ENCODE measurements around the gene ZNF239.
"Not testable (repeated sequence)": the region's sequence is repeated elsewhere in the genome, so short reads cannot be mapped to it uniquely, and the experiment has no call there.

Gene ZNF239

GRCh38 chr10:43574001-43574892, at the start of gene ZNF239:
ZNF239 (minus strand) TSS chr10:43574616; CDS start chr10:43558079, 16,537 bp downstream.
- in situ Hi-C loops (cut with MboI; ENCODE audit: low sequenced_read_pairs), result no loop called here
- no peak for DNase-seq (ENCODE audit: low spot score in 2 of 2)
- H3K4me3 ChIP-seq, result no peak within 1 kb of the TSS
- H3K9me3 ChIP-seq, result no peaks in the 10 kb centered on the region
- H3K4me1 ChIP-seq, result no peaks in the 10 kb centered on the region
- H3K36me3 ChIP-seq (replicated peaks), result no peaks in the 10 kb centered on the region
- no peaks in the 10 kb centered on the region for H3K27me3 ChIP-seq (ENCODE audit: low read depth)

- H3K27me3 ChIP-seq (ENCODE audit: low read depth), result no peaks in the 10 kb centered on the region
- H3K36me3 ChIP-seq (replicated peaks), result no peaks in the 10 kb centered on the region
- no peak overlapping the region for H3K4me3 ChIP-seq
- H3K4me1 ChIP-seq, result no peaks in the 10 kb centered on the region
- no peaks in the 10 kb centered on the region; the same call in 1 of the 2 replicates for H3K9me3 ChIP-seq
- no peak for DNase-seq (ENCODE audit: low spot score in 2 of 2)
- in situ Hi-C loops (cut with MboI; ENCODE audit: low sequenced_read_pairs), result no loop called here
These were observed 48.9 kb upstream of the ZNF239 start for GRCh38 chr10:43623351-43623750.

DNA sequence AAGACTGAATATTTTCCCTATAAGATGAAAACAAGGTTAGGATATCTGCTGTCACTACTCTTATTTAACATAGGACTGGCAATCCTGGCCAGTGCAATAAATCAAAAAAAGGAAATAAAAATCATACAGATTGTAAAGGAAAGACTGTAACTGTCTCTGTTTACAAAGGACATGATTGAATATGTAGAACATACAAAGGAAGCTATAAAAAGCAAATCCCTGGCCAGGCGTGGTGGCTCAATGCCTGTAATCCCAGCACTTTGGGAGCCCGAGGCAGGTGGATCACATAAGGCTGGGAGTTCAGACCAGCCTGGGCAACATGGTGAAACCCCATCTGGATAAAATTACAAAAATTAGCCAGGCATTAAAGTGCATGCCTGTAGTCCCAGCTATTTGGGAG, 47.6 kb upstream of the ZNF239 start:
- H3K36me3 ChIP-seq (replicated peaks), result no peaks in the 10 kb centered on the region
- H3K9me3 ChIP-seq, result no peaks in the 10 kb centered on the region; the same call in 1 of the 2 replicates
- in situ Hi-C loops (cut with MboI; ENCODE audit: low sequenced_read_pairs), result no loop called here
- no peaks in the 10 kb centered on the region for H3K4me1 ChIP-seq
- H3K27me3 ChIP-seq (ENCODE audit: low read depth), result no peaks in the 10 kb centered on the region
- no peak overlapping the region for H3K4me3 ChIP-seq
- DNase-seq (ENCODE audit: low spot score in 2 of 2), result no peak

DNA sequence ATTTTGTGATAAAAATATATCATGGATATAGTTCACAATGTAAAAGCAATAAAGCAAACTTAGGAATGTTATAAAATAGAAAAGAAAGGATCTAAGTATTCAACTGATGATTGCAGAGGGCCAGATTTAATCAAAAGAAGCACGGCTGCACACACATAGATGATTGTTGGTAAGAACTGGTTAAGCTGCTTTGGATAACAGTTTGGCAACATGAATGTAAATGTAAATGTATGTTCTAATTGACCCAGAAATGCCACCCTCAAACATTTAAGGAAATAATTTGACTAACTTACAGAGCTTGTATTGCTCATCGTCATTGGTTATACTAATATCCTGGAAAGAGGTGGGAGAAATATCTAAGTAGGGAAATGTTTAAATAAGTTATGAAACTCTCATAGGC, 45.0 kb upstream of the ZNF239 start:
- Histone ChIP-seq H3K4me3 (no peak overlapping the region), H3K27me3 (ENCODE audit: low read depth) (no peaks in the 10 kb centered on the region), H3K4me1 (no peaks in the 10 kb centered on the region), H3K36me3 (replicated peaks) (peaks cover 14% of the 10 kb centered on the region), H3K9me3 (peaks cover 6% of the 10 kb centered on the region)
- no peak for DNase-seq (ENCODE audit: low spot score in 2 of 2)
- in situ Hi-C loops (cut with MboI; ENCODE audit: low sequenced_read_pairs), result no loop called here

GRCh38 chr10:43616697-43617370, 42.4 kb upstream of the ZNF239 start:
- Histone ChIP-seq H3K4me3 (no peak overlapping the region), H3K4me1 (no peaks in the 10 kb centered on the region), H3K27me3 (ENCODE audit: low read depth) (no peaks in the 10 kb centered on the region), H3K36me3 (replicated peaks) (peaks cover 20% of the 10 kb centered on the region), H3K9me3 (peaks cover 8% of the 10 kb centered on the region; the same call in 1 of the 2 replicates)
- in situ Hi-C loops (cut with MboI; ENCODE audit: low sequenced_read_pairs), result no loop called here
- no peak for DNase-seq (ENCODE audit: low spot score in 2 of 2)

- Histone ChIP-seq H3K9me3 (peaks cover 8% of the 10 kb centered on the region; the same call in 1 of the 2 replicates), H3K36me3 (replicated peaks) (peaks cover 10% of the 10 kb centered on the region), H3K27me3 (ENCODE audit: low read depth) (no peaks in the 10 kb centered on the region), H3K4me3 (no peak overlapping the region), H3K4me1 (peaks cover 4% of the 10 kb centered on the region; the same call in 1 of the 2 replicates)
- no peak for DNase-seq (ENCODE audit: low spot score in 2 of 2)
- in situ Hi-C loops (cut with MboI; ENCODE audit: low sequenced_read_pairs), result no loop called here
These were observed 36.2 kb upstream of the ZNF239 start for GRCh38 chr10:43610636-43611035.

DNA sequence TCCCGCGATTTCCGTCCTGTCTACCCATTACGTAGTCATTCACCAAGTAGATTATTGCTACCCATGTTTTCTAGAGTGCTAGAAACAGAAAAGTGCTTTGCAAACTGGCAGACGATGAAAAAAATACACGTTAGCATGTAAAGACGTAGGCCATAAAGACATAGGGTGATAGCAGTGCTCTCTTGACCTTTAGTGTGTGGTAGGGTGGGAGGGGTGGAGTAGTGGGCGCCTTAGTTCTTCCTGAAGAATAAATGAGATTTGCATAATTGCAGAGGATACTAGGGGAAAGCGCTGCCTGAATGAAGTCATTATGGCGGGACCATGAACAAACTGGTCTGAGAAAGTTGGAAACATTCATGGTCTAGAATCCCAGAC, 32.8 kb upstream of the ZNF239 start:
- no peaks in the 10 kb centered on the region for H3K27me3 ChIP-seq (ENCODE audit: low read depth)
- H3K36me3 ChIP-seq (replicated peaks), result no peaks in the 10 kb centered on the region
- in situ Hi-C loops (cut with MboI; ENCODE audit: low sequenced_read_pairs), result no loop called here
- H3K4me1 ChIP-seq, result peaks cover 4% of the 10 kb centered on the region; the same call in 1 of the 2 replicates
- H3K9me3 ChIP-seq, result no peaks in the 10 kb centered on the region
- peak; percentile 20 to 21 for DNase-seq (ENCODE audit: low spot score in 2 of 2)
- H3K4me3 ChIP-seq, result peak overlapping the region; percentile 50

DNA sequence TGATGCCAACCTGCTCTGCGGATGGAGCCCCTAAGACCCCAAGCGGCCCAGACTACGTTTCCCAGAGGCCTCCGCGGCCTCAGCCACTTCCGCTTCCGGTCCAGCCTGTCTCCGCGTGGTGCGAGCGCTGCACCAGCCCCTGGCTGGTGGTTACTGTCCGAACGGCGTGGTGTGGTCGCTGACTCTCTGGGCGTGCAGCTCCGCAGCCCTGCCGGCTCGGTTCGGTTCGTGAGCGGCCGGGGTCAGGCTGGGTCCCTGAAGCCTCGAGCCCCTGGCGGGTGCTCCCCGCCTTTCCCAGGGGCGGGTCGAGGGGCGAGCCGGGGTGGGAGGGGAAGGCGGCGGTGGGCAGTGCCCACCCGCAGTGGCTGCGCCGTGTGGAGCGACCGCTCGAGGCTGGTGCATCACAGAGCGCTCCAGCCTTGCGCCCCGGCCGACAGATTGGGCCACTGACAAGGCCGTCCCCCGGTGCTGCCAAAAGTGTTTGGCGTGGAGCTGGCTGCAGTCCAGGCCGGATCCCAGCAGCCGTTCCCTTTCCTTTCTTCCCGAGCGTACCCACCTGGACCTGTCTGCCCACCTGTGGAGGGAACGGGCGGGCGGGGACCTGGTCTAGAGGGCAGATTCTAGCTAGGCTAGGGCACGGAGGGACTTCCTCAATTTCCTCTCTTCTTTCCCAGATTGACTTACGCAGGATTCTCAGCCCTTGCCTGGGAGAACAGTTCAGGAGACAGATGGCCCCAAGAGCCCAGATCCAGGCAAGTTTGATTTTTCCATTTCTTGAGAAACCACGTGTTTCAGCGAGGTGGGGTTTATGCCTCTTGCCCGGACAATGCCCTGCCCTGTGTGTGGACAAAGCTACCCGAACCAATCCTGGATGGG, 32.1 kb upstream of the ZNF239 start, which contains the start of gene ZNF485:
Gene ZNF485 (plus strand): TSS at position 116 of the 876 bp plus-strand sequence. CDS start 613 bp downstream, at position 729.
- in situ Hi-C loops (cut with MboI; ENCODE audit: low sequenced_read_pairs), result no loop called here
- no peaks in the 10 kb centered on the region for H3K36me3 ChIP-seq (replicated peaks)
- H3K9me3 ChIP-seq, result no peaks in the 10 kb centered on the region
- peaks cover 4% of the 10 kb centered on the region; the same call in 1 of the 2 replicates for H3K4me1 ChIP-seq
- no peaks in the 10 kb centered on the region for H3K27me3 ChIP-seq (ENCODE audit: low read depth)
- H3K4me3 ChIP-seq, result peak within 1 kb of the TSS; percentile 50
- peak; percentile 63 to 81 for DNase-seq (ENCODE audit: low spot score in 2 of 2)

DNA sequence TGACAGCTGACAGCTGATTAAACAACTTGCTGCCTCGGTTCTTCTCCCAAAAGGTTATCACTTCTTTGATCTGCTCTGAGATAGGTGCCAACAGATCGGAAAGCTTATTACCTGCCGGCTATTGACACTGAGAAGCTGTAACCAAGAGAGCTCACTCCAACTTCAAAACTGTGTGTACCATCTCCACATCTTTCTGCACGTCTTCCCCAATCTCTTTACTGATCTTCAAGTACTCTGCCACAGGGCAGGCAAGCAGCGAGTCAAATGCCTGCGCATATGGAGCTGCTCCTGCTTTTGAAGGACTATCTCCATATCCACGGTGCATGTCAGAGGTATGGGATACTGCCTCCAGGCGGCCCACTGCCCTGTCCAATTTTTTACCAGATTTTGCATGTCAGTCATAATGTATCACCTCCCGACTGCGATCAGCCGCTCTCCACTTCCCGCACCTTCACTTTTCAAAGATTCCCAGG, 31.5 kb upstream of the ZNF239 start:
- in situ Hi-C loops (cut with MboI; ENCODE audit: low sequenced_read_pairs), result no loop called here
- Histone ChIP-seq H3K36me3 (replicated peaks) (no peaks in the 10 kb centered on the region), H3K4me1 (peaks cover 4% of the 10 kb centered on the region; the same call in 1 of the 2 replicates)

GRCh38 chr10:43601576-43601975, 27.2 kb upstream of the ZNF239 start:
- H3K36me3 ChIP-seq (replicated peaks); H3K4me3 ChIP-seq; DNase-seq (ENCODE audit: low spot score in 2 of 2); H3K9me3 ChIP-seq; in situ Hi-C loops (cut with MboI; ENCODE audit: low sequenced_read_pairs); H3K27me3 ChIP-seq (ENCODE audit: low read depth); H3K4me1 ChIP-seq: not testable (repeated sequence)

More for the DNA sequence above, 31.5 kb upstream of the ZNF239 start:
- peak overlapping the region; percentile 50 for H3K4me3 ChIP-seq
- no peaks in the 10 kb centered on the region for H3K27me3 ChIP-seq (ENCODE audit: low read depth)
- no peaks in the 10 kb centered on the region for H3K9me3 ChIP-seq
- DNase-seq (ENCODE audit: low spot score in 2 of 2), result no peak

GRCh38 chr10:43599333-43599732, 24.9 kb upstream of the ZNF239 start:
- no peak for DNase-seq (ENCODE audit: low spot score in 2 of 2)
- Histone ChIP-seq H3K4me3 (no peak overlapping the region), H3K36me3 (replicated peaks) (no peaks in the 10 kb centered on the region), H3K4me1 (no peaks in the 10 kb centered on the region), H3K27me3 (ENCODE audit: low read depth) (no peaks in the 10 kb centered on the region), H3K9me3 (no peaks in the 10 kb centered on the region)
- in situ Hi-C loops (cut with MboI; ENCODE audit: low sequenced_read_pairs), result no loop called here

- DNase-seq (ENCODE audit: low spot score in 2 of 2), result no peak
- no peaks in the 10 kb centered on the region for H3K4me1 ChIP-seq
- H3K27me3 ChIP-seq (ENCODE audit: low read depth), result no peaks in the 10 kb centered on the region
- no peaks in the 10 kb centered on the region for H3K36me3 ChIP-seq (replicated peaks)
- H3K4me3 ChIP-seq, result no peak overlapping the region
- H3K9me3 ChIP-seq, result no peaks in the 10 kb centered on the region
- in situ Hi-C loops (cut with MboI; ENCODE audit: low sequenced_read_pairs), result no loop called here
These were observed 24.0 kb upstream of the ZNF239 start for GRCh38 chr10:43598446-43598845.

- no peaks in the 10 kb centered on the region for H3K36me3 ChIP-seq (replicated peaks)
- no peak for DNase-seq (ENCODE audit: low spot score in 2 of 2)
- in situ Hi-C loops (cut with MboI; ENCODE audit: low sequenced_read_pairs), result no loop called here
- no peaks in the 10 kb centered on the region for H3K9me3 ChIP-seq
- H3K4me3 ChIP-seq, result no peak overlapping the region
- no peaks in the 10 kb centered on the region for H3K27me3 ChIP-seq (ENCODE audit: low read depth)
- no peaks in the 10 kb centered on the region for H3K4me1 ChIP-seq
These were observed 22.1 kb upstream of the ZNF239 start for GRCh38 chr10:43596546-43596945.
